OCI-LY1 (cell line): ENCODE results near the gene PSAPL1.

ENCODE experiments used
- H2AFZ ChIP-seq: fragments of 200-600 bp; sonication (generic), shearing (Covaris generic); 2 replicates; pipeline ENCODE4 v1.6.0; 2014; ENCODE audit warnings: antibody characterized with exemption, mild to moderate bottlenecking, low read length
- H3F3A ChIP-seq: fragments of 200-600 bp; sonication (generic), shearing (Covaris generic); 2 replicates; pipeline ENCODE4 v1.6.0; 2014; ENCODE audit warnings: mild to moderate bottlenecking, antibody characterized with exemption, low read length, moderate library complexity; ENCODE audit not compliant: insufficient read depth
- H3K27ac ChIP-seq: fragments of 200-600 bp; sonication (generic); 2 replicates; pipeline ENCODE4 v1.5.1; 2014; ENCODE audit warnings: low read length, mixed run types, mild to moderate bottlenecking, low read depth; ENCODE audit not compliant: poor library complexity, severe bottlenecking
- H3K27me3 ChIP-seq: fragments of 200-600 bp; sonication (generic); 2 replicates; pipeline ENCODE4 v1.6.0; 2014; ENCODE audit warnings: antibody characterized with exemption, mild to moderate bottlenecking, low read length, moderate library complexity; ENCODE audit not compliant: insufficient read depth
- H3K36me3 ChIP-seq: fragments of 200-600 bp; sonication (generic); 2 replicates; pipeline ENCODE4 v1.6.1; 2014; ENCODE audit warnings: mild to moderate bottlenecking, antibody characterized with exemption, low read length, moderate library complexity, mixed read lengths; ENCODE audit not compliant: insufficient read depth
- H3K4me1 ChIP-seq: fragments of 200-600 bp; sonication (generic); 2 replicates; pipeline ENCODE4 v1.5.1; 2014; ENCODE audit warnings: mild to moderate bottlenecking, low read length, moderate library complexity; ENCODE audit not compliant: insufficient read depth, severe bottlenecking
- H3K4me2 ChIP-seq: fragments of 200-600 bp; sonication (generic), shearing (Covaris generic); 2 replicates; pipeline ENCODE4 v1.6.1; 2014; ENCODE audit warnings: low read length
- H3K4me3 ChIP-seq: fragments of 200-600 bp; sonication (generic); 2 replicates; pipeline ENCODE4 v1.5.1; 2014; ENCODE audit warnings: low read length, low read depth, mild to moderate bottlenecking, mixed read lengths; ENCODE audit not compliant: poor library complexity, severe bottlenecking
- H3K79me2 ChIP-seq: fragments of 200-600 bp; shearing (Covaris generic); 2 replicates; pipeline ENCODE4 v1.6.1; 2016; ENCODE audit warnings: mixed run types, low read length, mixed read lengths; ENCODE audit not compliant: insufficient read depth
- H3K9ac ChIP-seq: fragments of 200-600 bp; sonication (generic), shearing (Covaris generic); 2 replicates; pipeline ENCODE4 v1.6.1; 2014; ENCODE audit warnings: mild to moderate bottlenecking, low read length, mixed read lengths
- H3K9me2 ChIP-seq: fragments of 200-600 bp; sonication (generic), shearing (Covaris generic); 2 replicates; pipeline ENCODE4 v1.6.1; 2014; ENCODE audit warnings: low read depth, mild to moderate bottlenecking, low read length, mixed read lengths
- H3K9me3 ChIP-seq: fragments of 200-600 bp; shearing (Covaris generic); 2 replicates; pipeline ENCODE4 v1.6.1; 2014; ENCODE audit warnings: low read length, mixed read lengths
- H4K20me1 ChIP-seq: fragments of 200-600 bp; sonication (generic), shearing (Covaris generic); 2 replicates; pipeline ENCODE4 v1.6.0; 2016; ENCODE audit warnings: mild to moderate bottlenecking, low read length; ENCODE audit not compliant: insufficient read depth
- EZH2 ChIP-seq: fragments of 200-600 bp; sonication (generic), shearing (Covaris generic); IDR thresholded peaks from 2 replicates; pipeline ENCODE4 v1.8.0; 2017; ENCODE audit warnings: borderline replicate concordance, mixed run types, mild to moderate bottlenecking, antibody characterized with exemption, low read length, moderate library complexity, mixed read lengths
- TF ChIP-seq, protein P1 (sequence below): fragments of 200-600 bp; sonication (generic), shearing (Covaris generic); IDR thresholded peaks from 2 replicates; pipeline ENCODE4 v1.5.1; 2017; ENCODE audit warnings: mild to moderate bottlenecking, antibody characterized with exemption, low read length, moderate library complexity, mixed read lengths

The PSAPL1 gene

DNA sequence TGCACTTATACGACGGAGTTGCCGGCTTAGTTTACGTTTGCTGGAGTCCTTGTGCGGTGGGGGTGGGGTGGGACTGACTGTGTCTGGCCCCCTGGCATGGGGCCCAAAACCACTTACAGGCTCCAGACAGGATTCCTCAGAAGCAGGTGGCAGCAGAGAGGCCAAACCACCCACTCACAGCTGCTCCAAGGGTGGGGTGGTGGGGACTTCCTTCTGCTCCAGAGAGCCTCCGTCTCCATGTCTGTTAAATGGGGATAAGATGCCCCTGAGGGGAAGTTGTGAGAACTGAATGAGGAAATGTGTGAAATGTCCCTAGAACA is 36.7 kb downstream of the PSAPL1 start:
- Histone ChIP-seq H3K27me3 (no peaks in the 10 kb centered on the region), H4K20me1 (no peaks in the 10 kb centered on the region), H3K9me2 (no peaks in the 10 kb centered on the region), H3K9ac (no peak overlapping the region), H2AFZ (no peak overlapping the region), H3K9me3 (no peaks in the 10 kb centered on the region), H3K79me2 (no peaks in the 10 kb centered on the region), H3K4me2 (no peak overlapping the region), H3K36me3 (no peaks in the 10 kb centered on the region), H3F3A (no peaks in the 10 kb centered on the region), H3K27ac (no peak overlapping the region), H3K4me1 (no peaks in the 10 kb centered on the region), H3K4me3 (no peak overlapping the region)
- TF ChIP-seq, protein P1, sequence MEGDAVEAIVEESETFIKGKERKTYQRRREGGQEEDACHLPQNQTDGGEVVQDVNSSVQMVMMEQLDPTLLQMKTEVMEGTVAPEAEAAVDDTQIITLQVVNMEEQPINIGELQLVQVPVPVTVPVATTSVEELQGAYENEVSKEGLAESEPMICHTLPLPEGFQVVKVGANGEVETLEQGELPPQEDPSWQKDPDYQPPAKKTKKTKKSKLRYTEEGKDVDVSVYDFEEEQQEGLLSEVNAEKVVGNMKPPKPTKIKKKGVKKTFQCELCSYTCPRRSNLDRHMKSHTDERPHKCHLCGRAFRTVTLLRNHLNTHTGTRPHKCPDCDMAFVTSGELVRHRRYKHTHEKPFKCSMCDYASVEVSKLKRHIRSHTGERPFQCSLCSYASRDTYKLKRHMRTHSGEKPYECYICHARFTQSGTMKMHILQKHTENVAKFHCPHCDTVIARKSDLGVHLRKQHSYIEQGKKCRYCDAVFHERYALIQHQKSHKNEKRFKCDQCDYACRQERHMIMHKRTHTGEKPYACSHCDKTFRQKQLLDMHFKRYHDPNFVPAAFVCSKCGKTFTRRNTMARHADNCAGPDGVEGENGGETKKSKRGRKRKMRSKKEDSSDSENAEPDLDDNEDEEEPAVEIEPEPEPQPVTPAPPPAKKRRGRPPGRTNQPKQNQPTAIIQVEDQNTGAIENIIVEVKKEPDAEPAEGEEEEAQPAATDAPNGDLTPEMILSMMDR = no peak
- TF ChIP-seq EZH2 = no peak

DNA sequence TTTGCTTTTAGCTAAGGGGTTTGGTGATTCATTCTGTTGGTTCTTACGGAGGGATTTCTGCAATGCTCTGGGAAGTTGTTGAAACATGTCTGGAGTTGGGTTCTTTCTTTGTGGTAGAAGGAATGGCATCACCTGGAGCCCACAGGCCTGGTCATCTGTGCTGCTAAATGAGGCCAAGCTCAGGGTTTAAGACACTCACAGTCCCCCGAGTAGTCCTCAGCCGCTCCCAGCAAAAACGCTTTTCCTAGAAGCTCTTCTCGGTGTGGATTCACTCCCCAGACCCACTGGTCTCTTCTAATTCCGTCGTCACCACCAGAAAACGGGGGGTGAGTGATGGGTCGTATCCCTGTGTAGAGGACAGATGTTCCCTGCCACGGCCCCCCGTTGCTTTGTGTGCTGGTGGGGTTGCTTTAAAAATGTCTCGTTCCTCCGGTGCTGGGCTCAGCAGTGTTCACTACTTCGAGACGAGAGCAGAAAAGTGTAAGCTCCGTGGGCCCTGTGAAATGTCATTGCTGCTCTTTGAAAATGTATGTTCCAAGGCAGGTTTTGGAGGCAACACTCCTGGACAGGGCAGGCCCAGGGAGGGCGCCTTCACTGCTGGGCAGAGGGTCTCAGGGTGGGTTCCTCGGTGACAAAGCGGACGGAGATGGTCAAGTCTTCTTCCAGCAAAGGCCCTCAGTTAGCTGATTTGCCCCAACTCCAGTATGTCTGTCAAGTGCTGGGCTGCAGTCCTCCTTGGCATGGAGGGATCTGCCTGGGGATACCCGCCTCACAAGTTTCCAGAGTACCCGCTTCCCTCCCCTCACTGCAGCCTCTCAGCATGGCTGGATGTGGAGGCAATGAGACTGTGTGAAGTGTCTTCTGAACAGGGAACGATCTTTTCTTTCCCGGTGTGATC is 37.3 kb downstream of the PSAPL1 start:
- Histone ChIP-seq H3K4me2 (no peak overlapping the region), H3K4me3 (no peak overlapping the region), H3K9me2 (no peaks in the 10 kb centered on the region), H3K79me2 (no peaks in the 10 kb centered on the region), H3K27me3 (no peaks in the 10 kb centered on the region), H3K4me1 (no peaks in the 10 kb centered on the region), H3F3A (no peaks in the 10 kb centered on the region), H3K9me3 (no peaks in the 10 kb centered on the region), H4K20me1 (no peaks in the 10 kb centered on the region), H3K27ac (no peak overlapping the region), H2AFZ (no peak overlapping the region), H3K9ac (no peak overlapping the region), H3K36me3 (no peaks in the 10 kb centered on the region)
- TF ChIP-seq EZH2 = no peak
- TF ChIP-seq, protein P1 = no peak

DNA sequence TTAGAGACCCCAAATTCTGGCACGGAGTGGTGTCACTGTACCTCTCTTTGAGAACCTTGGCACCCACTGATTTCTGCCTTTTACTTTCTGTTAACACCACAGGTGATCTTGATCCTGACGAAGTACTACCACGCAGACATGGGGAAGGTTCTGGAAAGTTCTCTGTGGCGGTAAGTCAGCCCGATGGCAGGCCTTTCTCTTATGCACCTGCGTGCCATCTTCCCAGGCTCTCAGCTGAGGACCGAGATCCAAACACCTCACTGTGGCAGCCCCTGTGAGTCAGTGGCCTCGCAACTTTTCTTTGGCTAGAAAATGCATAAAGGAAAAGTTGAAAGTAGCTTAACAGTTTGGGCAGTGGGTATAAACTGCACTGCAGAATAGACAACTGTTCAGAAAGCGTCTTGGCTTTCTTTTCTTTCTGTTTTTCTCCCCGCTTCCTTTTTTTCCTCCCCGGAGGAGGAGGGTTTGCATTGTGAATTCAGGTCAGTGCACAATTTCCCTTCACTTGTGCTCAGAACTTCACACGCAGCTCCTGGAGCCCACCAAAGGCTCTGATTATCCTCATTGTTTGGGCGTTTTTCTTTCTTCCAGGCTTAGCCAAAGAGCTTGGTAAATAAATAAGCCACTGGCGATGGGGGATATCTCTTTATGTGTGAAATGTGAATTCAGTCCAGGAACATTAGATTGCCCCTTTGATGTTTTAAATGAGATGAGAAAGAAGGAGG is 38.4 kb downstream of the PSAPL1 start:
- Histone ChIP-seq H3K9me2 (no peaks in the 10 kb centered on the region), H3K9ac (no peak overlapping the region), H3K36me3 (no peaks in the 10 kb centered on the region), H3K4me3 (no peak overlapping the region), H3K27ac (no peak overlapping the region), H4K20me1 (no peaks in the 10 kb centered on the region), H3K9me3 (no peaks in the 10 kb centered on the region), H2AFZ (no peak overlapping the region), H3K4me1 (no peaks in the 10 kb centered on the region), H3K79me2 (no peaks in the 10 kb centered on the region), H3F3A (no peaks in the 10 kb centered on the region), H3K4me2 (no peak overlapping the region), H3K27me3 (no peaks in the 10 kb centered on the region)
- TF ChIP-seq, protein P1 = no peak
